SK-N-MC (cell line): ENCODE results near the gene RIBC1.
"Not testable (repeated sequence)": the region's sequence is repeated elsewhere in the genome, so short reads cannot be mapped to it uniquely, and the experiment has no call there.

Experiments used
- DNase-seq: peaks from one replicate; pipeline ENCODE4 v3.0.0-alpha.2; 2011; ENCODE audit warnings: low read depth, low spot score
- H3K27ac ChIP-seq: fragments of 200-600 bp; sonication (generic); 2 replicates; pipeline ENCODE4 v1.5.1; 2016; ENCODE audit warnings: mixed run types
- H3K36me3 ChIP-seq: fragments of 200-600 bp; sonication (generic); 2 replicates; pipeline ENCODE4 v1.6.1; 2017; ENCODE audit warnings: antibody characterized with exemption, low read length, mixed read lengths; ENCODE audit not compliant: insufficient read depth
- H3K4me3 ChIP-seq: fragments of 200-600 bp; sonication (generic); 2 replicates; pipeline ENCODE4 v1.5.1; 2016
- H3K9ac ChIP-seq: fragments of 200-600 bp; sonication (generic); 2 replicates; pipeline ENCODE4 v1.8.0; 2017; ENCODE audit warnings: mixed run types, mixed read lengths; ENCODE audit not compliant: insufficient read length
- H3K9me3 ChIP-seq: fragments of 200-600 bp; sonication (generic); 2 replicates; pipeline ENCODE4 v1.6.1; 2017; ENCODE audit warnings: low read depth, mild to moderate bottlenecking, antibody characterized with exemption, low read length, moderate library complexity, mixed read lengths
- EZH2 ChIP-seq: fragments of 200-600 bp; sonication (generic); IDR thresholded peaks from one replicate; pipeline ENCODE4 v1.6.1; 2017; ENCODE audit warnings: antibody characterized with exemption
- FOXP2 ChIP-seq: optimal IDR thresholded peaks from 2 replicates; pipeline ENCODE3; 2011; ENCODE audit warnings: mild to moderate bottlenecking, moderate library complexity; ENCODE audit not compliant: insufficient read depth; ENCODE audit errors: extremely low read length, control extremely low read depth
- POLR2AphosphoS5 ChIP-seq: IDR thresholded peaks from 2 replicates; pipeline ENCODE4 v1.6.1; 2012; ENCODE audit warnings: mild to moderate bottlenecking, low read depth, low read length, borderline replicate concordance

The RIBC1 gene

DNA sequence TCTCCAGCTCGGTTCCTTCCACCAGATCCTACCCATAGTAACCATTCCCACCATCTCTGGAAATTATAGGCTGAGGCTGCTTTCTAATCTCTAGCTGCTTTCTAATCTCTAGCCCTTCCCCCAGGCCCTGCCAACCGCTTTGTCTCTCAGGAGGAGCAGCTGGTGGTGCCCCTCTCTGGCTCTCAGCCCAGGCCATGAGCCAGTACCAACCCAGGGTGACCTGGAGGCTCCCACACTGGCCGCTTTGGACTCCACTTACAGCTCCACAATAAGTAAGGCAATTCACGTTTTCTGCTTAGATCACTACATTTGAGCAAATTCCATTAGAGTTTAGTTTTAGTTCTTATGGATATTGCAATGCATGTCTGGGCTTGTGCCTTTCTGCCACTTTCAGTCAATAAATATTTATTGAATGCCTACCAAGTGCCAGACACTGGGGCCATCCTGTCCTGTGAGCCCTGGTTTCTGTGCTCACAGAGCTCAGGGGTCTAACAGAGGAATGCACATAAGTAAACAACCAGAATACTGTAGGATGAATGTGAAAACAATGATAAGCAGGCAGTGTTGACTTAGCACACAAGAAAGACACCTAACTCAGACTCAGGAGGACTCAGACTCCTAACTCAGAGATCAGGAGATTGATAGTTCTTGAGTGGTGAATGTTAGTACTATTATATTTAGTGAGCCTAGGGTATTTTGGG, 39.1 kb upstream of the RIBC1 start:
- no peak overlapping the region for H3K27ac ChIP-seq
- no peak overlapping the region for H3K4me3 ChIP-seq
- H3K36me3 ChIP-seq = peaks cover 84% of the 10 kb centered on the region
- DNase-seq = no peak
- TF ChIP-seq EZH2 = no peak
- H3K9me3 ChIP-seq = no peaks in the 10 kb centered on the region
- H3K9ac ChIP-seq = no peak overlapping the region

DNA sequence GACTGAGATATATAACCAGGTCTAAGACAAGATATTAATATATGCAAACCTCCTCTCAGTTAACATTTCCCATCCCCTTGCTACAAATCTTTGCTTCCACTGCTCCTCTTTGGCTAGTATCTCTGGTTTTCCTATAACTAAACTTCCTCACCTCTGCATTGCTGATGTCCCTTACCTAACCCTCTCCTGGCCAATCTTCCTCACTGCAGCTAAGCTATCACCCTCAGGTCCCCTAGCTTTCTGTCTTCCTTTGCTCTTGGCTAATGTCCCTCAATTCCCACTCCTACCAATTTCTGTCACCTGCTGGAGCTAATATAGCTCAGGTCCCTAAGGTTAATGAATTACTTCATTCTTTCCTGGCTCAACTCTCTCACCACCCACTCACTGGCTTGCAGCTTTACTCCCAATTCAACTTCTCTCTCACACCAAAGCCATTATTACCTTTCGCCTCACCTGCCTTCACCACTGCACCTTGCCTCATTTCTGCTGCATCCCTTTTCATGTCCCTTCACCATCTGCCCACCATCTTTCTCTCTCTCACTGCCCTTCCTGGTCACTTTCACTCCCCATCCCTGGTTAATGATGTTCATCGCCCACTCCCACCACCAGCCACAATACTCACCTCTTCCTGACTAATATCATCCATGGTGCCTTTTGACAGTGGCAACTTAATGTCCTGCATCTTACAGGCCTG, 26.9 kb upstream of the RIBC1 start:
- Histone ChIP-seq H3K36me3 (peaks cover 68% of the 10 kb centered on the region), H3K4me3 (no peak overlapping the region)
- TF ChIP-seq POLR2AphosphoS5 = no peak
- no peak for TF ChIP-seq EZH2
- no peak for TF ChIP-seq FOXP2

DNA sequence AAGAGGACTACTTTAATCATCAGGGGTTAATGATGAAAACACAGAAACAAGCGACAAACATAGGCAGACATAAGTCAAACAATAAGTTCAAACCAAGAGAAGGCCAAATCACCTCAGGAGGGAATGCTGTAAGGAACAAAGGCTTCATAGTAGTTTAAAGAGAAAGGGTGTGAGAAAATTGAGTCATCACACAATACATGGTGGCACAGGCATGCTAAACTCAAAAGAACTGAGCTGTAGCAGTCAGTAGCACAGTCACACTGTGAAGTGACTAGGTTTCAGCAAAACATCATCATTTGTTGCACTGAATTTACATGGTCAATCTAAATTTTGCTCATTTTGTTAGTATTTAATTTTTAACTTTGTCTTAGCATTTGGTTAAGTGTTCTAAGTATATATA, 24.5 kb upstream of the RIBC1 start:
- H3K4me3 ChIP-seq = no peak overlapping the region
- no peak for DNase-seq
- H3K36me3 ChIP-seq = peaks cover 73% of the 10 kb centered on the region
- no peak overlapping the region for H3K9ac ChIP-seq
- H3K27ac ChIP-seq = no peak overlapping the region
- TF ChIP-seq POLR2AphosphoS5 (no peak), FOXP2 (no peak), EZH2 (no peak)
- no peaks in the 10 kb centered on the region for H3K9me3 ChIP-seq

More for the DNA sequence above, 26.9 kb upstream of the RIBC1 start:
- no peak for DNase-seq
- no peak overlapping the region for H3K9ac ChIP-seq
- no peaks in the 10 kb centered on the region for H3K9me3 ChIP-seq
- no peak overlapping the region for H3K27ac ChIP-seq

DNA sequence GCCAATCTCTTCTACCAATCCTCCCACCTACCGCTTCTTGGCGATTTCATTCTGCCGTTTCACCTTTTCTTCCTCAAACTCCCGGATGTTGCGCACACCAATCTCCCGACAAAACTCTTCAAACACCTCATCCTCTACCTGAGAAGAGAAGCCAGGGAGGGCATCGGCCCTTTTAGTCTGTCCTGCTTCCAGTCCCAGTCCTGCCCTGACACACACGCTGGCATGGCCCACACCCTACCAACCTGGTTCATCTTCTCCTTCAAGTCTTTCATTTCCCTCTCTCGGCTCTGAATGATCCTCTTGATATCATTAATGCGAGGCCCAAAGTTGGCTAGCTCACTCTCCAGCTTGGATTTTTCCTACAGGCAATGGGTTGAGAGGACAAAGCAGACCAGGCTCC, 19.1 kb upstream of the RIBC1 start:
- no peak overlapping the region for H3K4me3 ChIP-seq
- H3K36me3 ChIP-seq = peaks cover 86% of the 10 kb centered on the region
- no peaks in the 10 kb centered on the region for H3K9me3 ChIP-seq
- no peak overlapping the region for H3K27ac ChIP-seq
- no peak overlapping the region for H3K9ac ChIP-seq
- no peak for TF ChIP-seq EZH2
- no peak for TF ChIP-seq FOXP2
- TF ChIP-seq POLR2AphosphoS5 = no peak
- no peak for DNase-seq

DNA sequence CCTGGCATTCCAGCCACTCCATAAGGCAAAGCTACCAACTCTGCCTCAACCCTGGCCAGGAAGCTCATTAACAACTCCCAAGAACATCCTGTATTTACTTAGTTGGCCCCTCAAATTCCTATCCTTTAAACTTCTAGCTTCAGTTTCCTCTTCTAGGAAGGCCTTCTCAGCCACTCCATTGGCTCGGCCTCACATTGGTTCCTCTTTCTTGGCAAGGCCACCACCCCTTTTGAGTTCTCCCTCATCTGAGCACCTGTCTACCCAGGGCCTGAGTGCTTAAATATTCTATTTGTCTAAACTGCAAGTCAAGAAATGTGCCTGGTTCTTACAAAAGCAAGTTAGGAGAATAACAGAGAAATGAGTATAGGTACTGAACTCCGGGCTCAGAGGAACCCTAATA, 10.2 kb upstream of the RIBC1 start:
- H3K27ac ChIP-seq = no peak overlapping the region
- no peak for DNase-seq
- peaks cover 76% of the 10 kb centered on the region for H3K36me3 ChIP-seq
- no peak overlapping the region for H3K9ac ChIP-seq
- H3K4me3 ChIP-seq = no peak overlapping the region
- no peaks in the 10 kb centered on the region for H3K9me3 ChIP-seq
- no peak for TF ChIP-seq EZH2
- no peak for TF ChIP-seq FOXP2
- no peak for TF ChIP-seq POLR2AphosphoS5

DNA sequence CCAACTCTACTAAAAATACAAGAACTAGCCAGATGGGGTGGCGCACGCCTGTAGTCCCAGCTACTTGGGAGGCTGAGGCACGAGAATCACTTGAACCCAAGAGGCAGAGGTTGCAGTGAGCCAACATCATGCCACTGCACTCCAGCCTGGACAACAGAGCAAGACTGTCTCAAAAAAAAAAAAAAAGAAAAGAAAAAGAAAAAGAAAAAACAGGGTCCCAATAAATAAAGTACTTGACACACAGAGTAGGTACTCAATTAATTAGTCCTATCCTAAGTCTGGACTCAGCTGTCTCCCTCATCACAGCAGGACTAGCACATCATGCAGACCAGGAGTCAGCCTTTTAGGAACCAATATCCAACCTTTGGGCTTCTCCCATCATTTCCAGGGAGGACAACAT, 2.3 kb upstream of the RIBC1 start:
- H3K9me3 ChIP-seq, H3K27ac ChIP-seq, DNase-seq, H3K9ac ChIP-seq, H3K4me3 ChIP-seq: not testable (repeated sequence)
- peaks cover 24% of the 10 kb centered on the region for H3K36me3 ChIP-seq

DNA sequence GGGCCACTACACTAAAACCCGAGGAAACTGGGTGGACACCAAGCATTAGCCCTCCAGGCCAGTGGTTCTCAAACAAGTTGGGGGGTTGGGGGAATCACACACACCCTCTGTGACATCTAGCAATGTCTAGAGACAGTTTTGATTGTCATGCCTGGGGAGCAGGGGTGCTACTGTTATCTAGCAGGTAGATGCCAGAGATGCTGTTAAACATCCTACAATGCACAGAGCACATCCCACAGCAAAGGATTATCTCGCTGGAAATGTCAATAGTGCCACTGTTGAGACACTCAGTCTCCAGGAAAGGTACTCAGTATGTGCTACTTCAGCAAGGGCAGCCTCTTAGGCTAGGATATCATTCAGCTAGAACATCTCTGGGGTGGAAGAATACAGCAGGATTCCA, 1.5 kb upstream of the RIBC1 start:
- TF ChIP-seq EZH2 (no peak), FOXP2 (no peak), POLR2AphosphoS5 (no peak)
- Histone ChIP-seq H3K9me3 (no peaks in the 10 kb centered on the region), H3K27ac (no peak overlapping the region), H3K9ac (peak overlapping the region; percentile 99), H3K36me3 (peaks cover 24% of the 10 kb centered on the region), H3K4me3 (peak overlapping the region; percentile 84)
- DNase-seq = no peak

DNA sequence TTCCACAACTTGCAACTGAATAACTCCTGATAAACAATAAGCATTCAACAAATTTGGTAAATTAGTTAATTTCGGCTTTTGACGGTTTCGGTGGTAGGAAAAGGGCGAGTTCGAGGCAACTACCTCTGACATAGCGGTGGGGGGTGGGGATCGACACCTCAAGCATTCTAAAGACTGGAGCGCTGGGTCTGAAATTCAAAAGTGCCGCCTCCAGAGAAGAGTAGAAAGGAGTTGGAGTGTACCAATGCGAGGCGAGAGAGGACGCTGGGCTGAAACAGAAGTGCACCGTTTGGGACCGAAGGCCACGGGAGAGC, 944 bp upstream of the RIBC1 start:
- Histone ChIP-seq H3K4me3 (peak overlapping the region; percentile 84), H3K27ac (peak overlapping the region; percentile 98), H3K9me3 (no peaks in the 10 kb centered on the region), H3K36me3 (peaks cover 24% of the 10 kb centered on the region), H3K9ac (peak overlapping the region; percentile 99)
- DNase-seq = no peak
- TF ChIP-seq FOXP2 (no peak), EZH2 (no peak), POLR2AphosphoS5 (no peak)

DNA sequence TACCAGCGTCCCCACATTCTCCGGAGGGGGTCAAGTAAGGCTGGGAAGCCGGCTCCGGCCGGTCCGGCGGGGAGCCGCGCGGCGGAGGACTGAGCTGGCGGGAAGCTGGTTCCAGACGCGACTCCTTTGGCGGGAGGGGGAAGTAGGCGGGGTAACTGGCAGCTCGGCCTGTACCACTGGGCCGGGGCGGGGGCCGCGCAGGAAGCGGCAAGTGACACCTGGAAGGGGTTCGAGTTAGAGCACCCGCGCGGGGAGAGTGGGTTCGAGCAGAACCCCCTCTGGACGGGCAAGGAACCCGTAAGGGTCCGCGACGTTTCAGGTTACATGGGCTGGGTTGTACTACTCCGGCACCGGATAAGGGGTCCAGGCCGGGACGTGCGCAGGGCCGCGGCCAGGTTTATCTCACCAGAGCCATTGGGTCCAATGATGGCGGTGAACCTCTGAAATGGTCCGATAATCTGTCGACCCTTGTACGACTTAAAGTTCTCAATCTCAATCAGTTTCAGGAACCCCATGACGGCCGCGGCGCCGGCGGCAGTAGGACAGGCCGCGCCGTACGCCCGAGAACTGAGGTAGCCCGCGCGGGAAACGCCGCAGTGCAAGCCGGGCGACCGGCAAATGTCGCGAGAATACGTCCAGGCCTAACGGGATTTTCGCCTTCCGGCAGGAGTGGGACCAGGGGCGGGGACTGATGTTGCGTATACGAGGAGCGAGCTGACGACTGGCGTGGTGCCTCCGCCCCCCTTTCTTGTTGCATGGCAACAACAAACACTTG, 400 bp upstream of the RIBC1 start, which contains the start of gene SMC1A:
TSS of gene SMC1A (minus strand) at position 569 of the 775 bp plus-strand sequence. CDS start at position 515, 54 bp downstream.
- TF ChIP-seq EZH2 (no peak), POLR2AphosphoS5 (peak; percentile 80), FOXP2 (peak; percentile 64)

More for the DNA sequence above, 400 bp upstream of the RIBC1 start, which contains the start of gene SMC1A:
- Histone ChIP-seq H3K9me3 (no peaks in the 10 kb centered on the region), H3K9ac (peak within 1 kb of the TSS; percentile 99), H3K4me3 (peak within 1 kb of the TSS; percentile 84), H3K36me3 (peaks cover 20% of the 10 kb centered on the region), H3K27ac (peak within 1 kb of the TSS; percentile 98)
- peak; percentile 93 for DNase-seq
